Hepatocyte (in vitro differentiated cells): Measurements from ENCODE around the gene EEPD1. TPM values are rescaled to one million over a fixed set of nuclear protein-coding genes. Genes with fewer than 3 reads are reported as not detected.

ENCODE experiments used
- DNase-seq: peaks from one replicate; pipeline ENCODE4 v3.0.0-alpha.2; 2016; ENCODE audit warnings: low spot score
- H2AFZ ChIP-seq: fragments of 200-600 bp; sonication (generic); 2 replicates; pipeline ENCODE4 v1.6.0; 2016; ENCODE audit warnings: antibody characterized with exemption, mild to moderate bottlenecking
- H3K27ac ChIP-seq: fragments of 200-600 bp; sonication (generic); 2 replicates; pipeline ENCODE4 v1.5.1; 2016; ENCODE audit warnings: mild to moderate bottlenecking
- H3K27me3 ChIP-seq: fragments of 200-600 bp; sonication (generic); 2 replicates; pipeline ENCODE4 v1.6.1; 2016
- H3K36me3 ChIP-seq: fragments of 200-600 bp; sonication (generic); replicated peaks from 2 replicates; pipeline ENCODE4 v1.5.1; 2016; ENCODE audit warnings: low read depth; ENCODE audit not compliant: insufficient read depth
- H3K4me1 ChIP-seq: fragments of 200-600 bp; sonication (generic); 2 replicates; pipeline ENCODE4 v1.5.1; 2016; ENCODE audit warnings: mild to moderate bottlenecking, moderate library complexity; ENCODE audit not compliant: insufficient read depth
- H3K4me2 ChIP-seq: fragments of 200-600 bp; sonication (generic); 2 replicates; pipeline ENCODE4 v1.6.0; 2016
- H3K4me3 ChIP-seq: fragments of 200-600 bp; sonication (generic); 2 replicates; pipeline ENCODE4 v1.5.1; 2016; ENCODE audit warnings: mild to moderate bottlenecking
- H3K79me2 ChIP-seq: fragments of 200-600 bp; sonication (generic); 2 replicates; pipeline ENCODE4 v1.6.0; 2017; ENCODE audit warnings: mild to moderate bottlenecking
- H3K9me2 ChIP-seq: fragments of 200-600 bp; sonication (generic); replicated peaks from 2 replicates; pipeline ENCODE4 v1.6.0; 2017; ENCODE audit warnings: mild to moderate bottlenecking; ENCODE audit not compliant: insufficient read depth
- H3K9me3 ChIP-seq: fragments of 200-600 bp; sonication (generic); 2 replicates; pipeline ENCODE4 v1.5.1; 2016; ENCODE audit warnings: low read depth, mild to moderate bottlenecking
- H4K20me1 ChIP-seq: fragments of 200-600 bp; sonication (generic); 2 replicates; pipeline ENCODE4 v1.6.0; 2016; ENCODE audit warnings: mild to moderate bottlenecking; ENCODE audit not compliant: insufficient read depth, poor library complexity, severe bottlenecking
- EZH2 ChIP-seq: fragments of 200-600 bp; sonication (generic); IDR thresholded peaks from 2 replicates; pipeline ENCODE4 v1.6.1; 2016; ENCODE audit warnings: antibody characterized with exemption, mild to moderate bottlenecking, borderline replicate concordance
- EZH2phosphoT487 ChIP-seq: fragments of 200-600 bp; sonication (generic); IDR thresholded peaks from one replicate; pipeline ENCODE4 v1.6.1; 2018; ENCODE audit warnings: antibody characterized with exemption, mild to moderate bottlenecking, low read depth, moderate library complexity; ENCODE audit not compliant: unreplicated experiment, severe bottlenecking
- WGBS: methylation state at CpG from one replicate; pipeline ENCODE4 v1.1.6; 2016; ENCODE audit warnings: low lambda C conversion rate; ENCODE audit errors: missing lambda C conversion rate; 5-methylcytosine and 5-hydroxymethylcytosine counted together
- polyA plus RNA-seq: library from polyadenylated mRNA; unstranded; fragments of >200 nt; fragmentation: Nextera tagmentation; extraction: Ambion mirVana; gene quantifications from 2 replicates; pipeline ENCODE4 v1.2.1, GENCODE V29; 2016
- total RNA-seq: library from RNA; depleted of rRNA; stranded (reverse); fragments of >200 nt; gene quantifications from 2 replicates; pipeline ENCODE4 v1.2.3, GENCODE V29; 2014
- TF ChIP-seq, protein P1 (sequence below): fragments of 200-600 bp; sonication (generic); IDR thresholded peaks from 2 replicates; pipeline ENCODE4 v1.5.1; 2016; ENCODE audit warnings: antibody characterized with exemption, mild to moderate bottlenecking; ENCODE audit not compliant: poor library complexity

Gene EEPD1
- total and polyA plus RNA-seq, 2 experiments from 2014 or later, result 7.7 to 14.2 TPM

DNA sequence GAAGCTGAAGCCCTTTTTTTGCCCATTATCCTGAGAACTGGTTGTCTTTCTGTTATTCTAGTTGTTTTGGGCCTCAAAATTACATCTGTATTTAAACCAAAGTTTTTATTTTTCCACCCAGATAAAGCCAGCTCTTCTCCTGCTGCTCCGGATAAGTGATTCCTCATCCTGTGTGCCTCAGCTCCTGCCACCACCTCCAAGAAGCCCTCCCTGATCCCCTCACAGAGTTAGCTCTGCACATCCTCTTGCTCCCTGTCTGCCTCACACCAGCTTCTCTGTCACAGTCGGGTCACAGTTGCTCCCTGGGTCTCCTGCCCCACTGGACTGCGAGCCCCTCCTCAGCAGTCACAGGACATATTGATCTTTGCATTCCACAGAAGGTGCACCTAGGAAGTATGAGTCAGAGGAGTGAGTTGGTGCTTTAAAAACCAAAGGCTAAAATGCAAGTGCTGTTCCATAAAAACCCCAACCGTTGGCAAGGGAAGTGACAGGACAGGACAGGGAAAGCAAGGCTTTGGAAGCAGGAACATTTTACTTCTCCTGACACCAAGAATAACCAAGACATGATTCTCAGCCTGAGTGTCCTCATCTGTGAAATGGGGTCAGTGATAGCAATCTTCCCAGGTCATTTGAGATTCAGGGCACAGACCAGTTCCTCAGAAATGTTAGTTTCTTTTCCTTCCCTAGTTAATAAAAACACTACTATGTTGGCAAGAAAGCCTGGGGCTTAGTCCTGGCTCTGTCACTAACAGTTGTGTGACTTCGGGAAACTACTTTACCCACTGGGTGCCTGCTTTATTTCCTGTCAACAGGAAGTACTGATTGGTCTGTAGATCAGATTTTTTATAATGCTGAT, 36.5 kb upstream of the EEPD1 start:
- no peaks in the 10 kb centered on the region for H3K27me3 ChIP-seq
- no peaks in the 10 kb centered on the region for H3K36me3 ChIP-seq
- H3K4me2 ChIP-seq, result peak overlapping the region; percentile 25
- no peaks in the 10 kb centered on the region for H3K9me2 ChIP-seq
- H2AFZ ChIP-seq, result no peak overlapping the region
- H3K27ac ChIP-seq, result peak overlapping the region; percentile 57
- H3K4me3 ChIP-seq, result no peak overlapping the region
- no peak for DNase-seq
- WGBS, result 58% methylated on average over 5 of the region's 5 CpGs
- no peaks in the 10 kb centered on the region for H3K9me3 ChIP-seq
- TF ChIP-seq EZH2 (no peak), EZH2phosphoT487 (no peak)
- TF ChIP-seq, protein P1, sequence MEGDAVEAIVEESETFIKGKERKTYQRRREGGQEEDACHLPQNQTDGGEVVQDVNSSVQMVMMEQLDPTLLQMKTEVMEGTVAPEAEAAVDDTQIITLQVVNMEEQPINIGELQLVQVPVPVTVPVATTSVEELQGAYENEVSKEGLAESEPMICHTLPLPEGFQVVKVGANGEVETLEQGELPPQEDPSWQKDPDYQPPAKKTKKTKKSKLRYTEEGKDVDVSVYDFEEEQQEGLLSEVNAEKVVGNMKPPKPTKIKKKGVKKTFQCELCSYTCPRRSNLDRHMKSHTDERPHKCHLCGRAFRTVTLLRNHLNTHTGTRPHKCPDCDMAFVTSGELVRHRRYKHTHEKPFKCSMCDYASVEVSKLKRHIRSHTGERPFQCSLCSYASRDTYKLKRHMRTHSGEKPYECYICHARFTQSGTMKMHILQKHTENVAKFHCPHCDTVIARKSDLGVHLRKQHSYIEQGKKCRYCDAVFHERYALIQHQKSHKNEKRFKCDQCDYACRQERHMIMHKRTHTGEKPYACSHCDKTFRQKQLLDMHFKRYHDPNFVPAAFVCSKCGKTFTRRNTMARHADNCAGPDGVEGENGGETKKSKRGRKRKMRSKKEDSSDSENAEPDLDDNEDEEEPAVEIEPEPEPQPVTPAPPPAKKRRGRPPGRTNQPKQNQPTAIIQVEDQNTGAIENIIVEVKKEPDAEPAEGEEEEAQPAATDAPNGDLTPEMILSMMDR, result no peak
- H3K79me2 ChIP-seq, result no peaks in the 10 kb centered on the region
- H3K4me1 ChIP-seq, result peaks cover 15% of the 10 kb centered on the region
- no peaks in the 10 kb centered on the region for H4K20me1 ChIP-seq

- Histone ChIP-seq H3K79me2 (no peaks in the 10 kb centered on the region), H3K4me3 (no peak overlapping the region), H3K9me3 (no peaks in the 10 kb centered on the region), H4K20me1 (no peaks in the 10 kb centered on the region), H3K27ac (peak overlapping the region; percentile 57), H3K27me3 (no peaks in the 10 kb centered on the region), H2AFZ (no peak overlapping the region), H3K36me3 (no peaks in the 10 kb centered on the region), H3K4me2 (no peak overlapping the region), H3K9me2 (no peaks in the 10 kb centered on the region), H3K4me1 (peaks cover 15% of the 10 kb centered on the region)
- TF ChIP-seq EZH2 (no peak), EZH2phosphoT487 (no peak)
- TF ChIP-seq, protein P1, result no peak
- DNase-seq, result no peak
- WGBS, result 83% methylated on average over 6 of the region's 6 CpGs
These were observed 35.7 kb upstream of the EEPD1 start for GRCh38 chr7:36117203-36117840.

- WGBS, result 84% methylated on average over 1 of the region's 1 CpG
- no peaks in the 10 kb centered on the region for H3K79me2 ChIP-seq
These were observed 34.7 kb upstream of the EEPD1 start for GRCh38 chr7:36118344-36118743.

More at GRCh38 chr7:36118344-36118743, 34.7 kb upstream of the EEPD1 start:
- Histone ChIP-seq H3K27ac (no peak overlapping the region), H2AFZ (no peak overlapping the region), H3K4me3 (no peak overlapping the region), H4K20me1 (no peaks in the 10 kb centered on the region), H3K4me2 (no peak overlapping the region), H3K4me1 (peaks cover 15% of the 10 kb centered on the region), H3K36me3 (no peaks in the 10 kb centered on the region), H3K27me3 (no peaks in the 10 kb centered on the region), H3K9me3 (no peaks in the 10 kb centered on the region), H3K9me2 (no peaks in the 10 kb centered on the region)
- no peak for DNase-seq
- TF ChIP-seq, protein P1, result no peak
- no peak for TF ChIP-seq EZH2phosphoT487
- TF ChIP-seq EZH2, result no peak
